ENCODE data around the gene RYR2. TPM values are rescaled to one million over a fixed set of nuclear protein-coding genes. Genes with fewer than 3 reads are reported as not detected.

The RYR2 gene
- total RNA-seq, 1 donor from 2014 or later, result 7.8 TPM

DNA sequence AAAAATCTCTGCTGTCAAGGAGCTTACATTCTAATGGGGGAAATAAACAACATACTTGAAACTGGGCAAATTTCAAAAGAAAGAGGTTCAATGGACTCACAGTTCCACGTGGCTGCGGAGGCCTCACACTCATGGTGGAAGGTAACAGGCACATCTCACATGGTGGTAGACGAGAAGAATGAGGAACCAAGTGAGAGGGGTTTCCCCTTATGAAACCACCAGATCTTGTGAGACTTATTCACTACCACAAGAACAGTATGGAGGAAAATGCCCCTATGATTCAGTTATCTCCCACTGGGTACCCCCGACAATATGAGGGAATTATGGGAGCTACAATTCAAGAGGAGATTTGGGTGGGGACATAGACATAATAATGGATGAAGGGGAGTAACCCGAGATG lies 622.4 kb downstream of the RYR2 start:
- Histone ChIP-seq H3K9me3 (no peaks in the 10 kb centered on the region), H3K36me3 (no peaks in the 10 kb centered on the region), H3K27ac (no peak overlapping the region), H3K4me3 (no peak overlapping the region), H3K27me3 (no peaks in the 10 kb centered on the region), H3K4me1 (no peaks in the 10 kb centered on the region)
- ATAC-seq (no peak), DNase-seq (no peak)
- TF ChIP-seq, protein P1, sequence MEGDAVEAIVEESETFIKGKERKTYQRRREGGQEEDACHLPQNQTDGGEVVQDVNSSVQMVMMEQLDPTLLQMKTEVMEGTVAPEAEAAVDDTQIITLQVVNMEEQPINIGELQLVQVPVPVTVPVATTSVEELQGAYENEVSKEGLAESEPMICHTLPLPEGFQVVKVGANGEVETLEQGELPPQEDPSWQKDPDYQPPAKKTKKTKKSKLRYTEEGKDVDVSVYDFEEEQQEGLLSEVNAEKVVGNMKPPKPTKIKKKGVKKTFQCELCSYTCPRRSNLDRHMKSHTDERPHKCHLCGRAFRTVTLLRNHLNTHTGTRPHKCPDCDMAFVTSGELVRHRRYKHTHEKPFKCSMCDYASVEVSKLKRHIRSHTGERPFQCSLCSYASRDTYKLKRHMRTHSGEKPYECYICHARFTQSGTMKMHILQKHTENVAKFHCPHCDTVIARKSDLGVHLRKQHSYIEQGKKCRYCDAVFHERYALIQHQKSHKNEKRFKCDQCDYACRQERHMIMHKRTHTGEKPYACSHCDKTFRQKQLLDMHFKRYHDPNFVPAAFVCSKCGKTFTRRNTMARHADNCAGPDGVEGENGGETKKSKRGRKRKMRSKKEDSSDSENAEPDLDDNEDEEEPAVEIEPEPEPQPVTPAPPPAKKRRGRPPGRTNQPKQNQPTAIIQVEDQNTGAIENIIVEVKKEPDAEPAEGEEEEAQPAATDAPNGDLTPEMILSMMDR (IDR thresholded peaks at IDR 0.05), result no peak
- intact Hi-C loops (cut with DNase I), result no loop called here

DNA sequence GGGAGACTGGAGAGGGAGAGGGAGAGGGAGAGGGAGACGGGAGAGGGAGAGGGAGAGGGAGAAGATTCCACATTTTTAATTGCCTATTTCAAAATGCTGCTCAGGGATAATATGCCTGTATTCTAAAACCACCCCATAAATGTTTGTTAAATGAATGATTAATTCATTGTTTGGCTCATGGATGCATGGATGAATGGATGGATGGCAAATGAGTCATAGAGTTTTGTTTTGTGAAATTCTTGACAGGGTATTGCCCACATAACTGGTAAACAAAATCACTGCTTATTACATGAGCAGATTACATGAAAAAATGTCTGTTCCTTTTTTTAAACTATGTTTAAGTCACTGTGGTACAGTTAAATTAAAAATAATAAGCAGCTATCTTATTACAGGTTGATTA lies 628.3 kb downstream of the RYR2 start:
- ATAC-seq, result no peak
- H3K36me3 ChIP-seq, result no peaks in the 10 kb centered on the region
- DNase-seq, result no peak

DNA sequence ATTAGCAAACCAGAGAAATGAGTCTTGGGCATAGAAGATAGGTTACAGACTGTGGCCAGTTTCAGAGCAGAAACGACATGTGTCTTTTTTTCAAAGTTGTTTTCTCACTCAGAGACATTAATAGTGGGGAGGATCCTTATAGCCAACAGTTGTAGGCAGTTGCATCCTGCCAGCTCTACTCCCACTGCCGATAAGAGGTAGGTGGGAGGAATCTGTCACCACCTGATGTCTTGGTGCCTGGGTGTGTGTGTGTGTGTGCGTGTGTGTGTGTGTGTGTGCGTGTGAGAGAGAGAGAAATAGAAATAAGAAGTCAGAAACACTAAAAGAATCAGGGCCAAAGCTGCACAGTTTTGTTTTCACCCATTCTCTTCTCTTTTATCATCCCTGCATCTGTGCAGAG lies 629.3 kb downstream of the RYR2 start:
- Histone ChIP-seq H3K27ac (no peak overlapping the region), H3K4me1 (no peaks in the 10 kb centered on the region), H3K4me3 (no peak overlapping the region), H3K9me3 (no peaks in the 10 kb centered on the region), H3K36me3 (no peaks in the 10 kb centered on the region), H3K27me3 (no peaks in the 10 kb centered on the region)
- TF ChIP-seq, protein P1 (IDR thresholded peaks at IDR 0.05), result no peak
- no peak for ATAC-seq
- DNase-seq, result no peak
- intact Hi-C loops (cut with DNase I), result no loop called here

More for the DNA sequence above, 628.3 kb downstream of the RYR2 start:
- no peaks in the 10 kb centered on the region for H3K9me3 ChIP-seq
- H3K4me1 ChIP-seq, result no peaks in the 10 kb centered on the region
- intact Hi-C loops (cut with DNase I), result no loop called here
- H3K4me3 ChIP-seq, result no peak overlapping the region
- H3K27ac ChIP-seq, result no peak overlapping the region
- TF ChIP-seq, protein P1 (IDR thresholded peaks at IDR 0.05), result no peak
- H3K27me3 ChIP-seq, result no peaks in the 10 kb centered on the region

DNA sequence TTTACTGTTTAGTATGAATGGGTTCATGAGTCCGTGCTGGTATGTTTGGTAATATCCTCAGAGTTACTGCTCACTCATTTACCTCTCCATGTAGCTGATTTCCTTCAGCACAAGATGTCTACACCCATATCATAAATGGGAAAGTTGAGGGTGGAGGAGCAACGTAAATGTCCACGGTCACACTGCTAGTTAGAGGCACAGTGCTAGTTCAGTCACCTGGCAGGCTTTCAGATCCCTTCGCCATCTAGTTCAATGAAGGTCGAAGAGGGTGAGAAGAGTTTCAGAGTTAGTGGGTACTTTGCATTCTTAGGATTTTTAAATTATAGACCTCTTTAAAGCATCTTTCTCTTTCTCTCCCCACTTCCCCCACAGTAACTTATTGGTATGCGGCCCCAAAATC lies 630.0 kb downstream of the RYR2 start:
- Histone ChIP-seq H3K4me1 (no peaks in the 10 kb centered on the region), H3K9me3 (no peaks in the 10 kb centered on the region), H3K4me3 (no peak overlapping the region), H3K36me3 (no peaks in the 10 kb centered on the region), H3K27ac (no peak overlapping the region), H3K27me3 (no peaks in the 10 kb centered on the region)
- no peak for ATAC-seq
- TF ChIP-seq, protein P1 (IDR thresholded peaks at IDR 0.05), result no peak
- intact Hi-C loops (cut with DNase I), result no loop called here
- DNase-seq, result no peak

DNA sequence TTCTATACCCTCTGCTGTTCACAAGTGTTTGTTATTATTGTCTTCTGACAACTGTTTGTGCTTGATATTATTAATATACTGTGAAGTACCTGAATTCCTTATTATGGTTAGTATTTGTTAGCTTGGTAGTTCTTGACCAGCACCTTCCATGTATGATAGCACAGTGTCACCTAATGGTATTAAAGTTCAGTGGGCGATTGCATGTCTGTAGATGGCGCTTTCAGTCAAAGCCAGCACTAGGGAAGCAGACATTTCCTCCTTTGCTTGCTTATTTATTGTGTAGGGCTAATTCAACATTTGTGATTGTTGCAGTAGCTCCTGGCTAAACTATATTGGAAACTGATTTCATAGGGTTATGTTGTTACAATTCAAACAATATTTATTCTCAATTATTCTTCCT lies 630.8 kb downstream of the RYR2 start:
- Histone ChIP-seq H3K4me3 (no peak overlapping the region), H3K27ac (no peak overlapping the region), H3K4me1 (no peaks in the 10 kb centered on the region), H3K27me3 (no peaks in the 10 kb centered on the region), H3K9me3 (no peaks in the 10 kb centered on the region), H3K36me3 (no peaks in the 10 kb centered on the region)
- intact Hi-C loops (cut with DNase I), result no loop called here
- TF ChIP-seq, protein P1 (IDR thresholded peaks at IDR 0.05), result no peak
- DNase-seq (no peak), ATAC-seq (no peak)

DNA sequence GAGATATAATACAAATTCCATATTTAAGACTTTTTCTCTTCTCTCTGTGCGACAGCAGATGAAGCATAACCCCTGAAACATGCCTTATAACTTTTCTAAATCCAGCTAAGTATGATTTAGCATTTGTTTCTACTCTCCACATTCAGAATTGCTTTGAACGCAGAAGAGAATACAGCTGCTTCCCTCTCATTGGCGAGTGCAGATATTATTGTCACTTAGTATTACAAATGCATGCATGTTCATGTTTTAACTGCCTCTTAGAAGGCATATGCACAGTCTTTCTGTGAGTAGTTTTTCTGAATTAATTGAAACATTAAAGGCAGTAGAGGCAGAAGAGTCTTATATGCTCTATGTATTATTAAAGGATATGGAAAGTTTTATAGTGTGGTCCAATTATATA lies 631.6 kb downstream of the RYR2 start:
- H3K9me3 ChIP-seq, result no peaks in the 10 kb centered on the region
- no peaks in the 10 kb centered on the region for H3K36me3 ChIP-seq
- H3K27me3 ChIP-seq, result no peaks in the 10 kb centered on the region
- no peak overlapping the region for H3K27ac ChIP-seq
- no peaks in the 10 kb centered on the region for H3K4me1 ChIP-seq
- H3K4me3 ChIP-seq, result no peak overlapping the region
- ATAC-seq (no peak), DNase-seq (no peak)
- intact Hi-C loops (cut with DNase I), result no loop called here
- TF ChIP-seq, protein P1 (IDR thresholded peaks at IDR 0.05), result no peak
